Fibroblast of pulmonary artery (primary cell): ENCODE measurements around the gene ADTRP.

Source experiments
- DNase-seq: peaks from one replicate; pipeline ENCODE4 v3.0.0-alpha.2; 2010; ENCODE audit warnings: low read depth
- H3K4me3 ChIP-seq: replicated peaks from 2 replicates; pipeline ENCODE4 v1.5.1; 2011; ENCODE audit warnings: low read depth, mild to moderate bottlenecking, control low read depth, low read length, moderate library complexity
- TF ChIP-seq, protein P1 (sequence below): IDR thresholded peaks from 2 replicates; pipeline ENCODE4 v1.5.1; 2011; ENCODE audit warnings: mild to moderate bottlenecking, control low read depth, low read length, inconsistent platforms; ENCODE audit errors: missing control alignments

The ADTRP gene

DNA sequence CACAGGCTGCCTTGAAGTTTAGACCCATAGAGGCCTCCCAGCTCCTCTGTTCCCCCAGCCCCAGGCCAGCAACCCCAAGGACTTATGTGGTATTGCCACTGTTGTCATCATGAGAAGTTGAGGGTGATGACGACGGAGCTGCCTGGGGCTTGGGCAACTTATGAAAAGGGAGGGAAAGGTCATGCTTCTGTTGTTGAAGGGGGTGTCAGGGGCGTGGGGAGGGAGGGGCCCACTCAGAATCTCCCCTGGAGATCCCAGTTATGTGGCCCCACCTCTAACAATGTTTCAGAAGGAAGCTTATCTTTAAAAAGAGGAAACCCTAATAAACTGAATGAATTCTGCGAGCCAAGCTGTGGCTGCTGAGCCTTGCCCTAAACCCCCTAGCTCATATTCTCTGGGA is 4.2 kb downstream of the ADTRP start:
- TF ChIP-seq, protein P1, sequence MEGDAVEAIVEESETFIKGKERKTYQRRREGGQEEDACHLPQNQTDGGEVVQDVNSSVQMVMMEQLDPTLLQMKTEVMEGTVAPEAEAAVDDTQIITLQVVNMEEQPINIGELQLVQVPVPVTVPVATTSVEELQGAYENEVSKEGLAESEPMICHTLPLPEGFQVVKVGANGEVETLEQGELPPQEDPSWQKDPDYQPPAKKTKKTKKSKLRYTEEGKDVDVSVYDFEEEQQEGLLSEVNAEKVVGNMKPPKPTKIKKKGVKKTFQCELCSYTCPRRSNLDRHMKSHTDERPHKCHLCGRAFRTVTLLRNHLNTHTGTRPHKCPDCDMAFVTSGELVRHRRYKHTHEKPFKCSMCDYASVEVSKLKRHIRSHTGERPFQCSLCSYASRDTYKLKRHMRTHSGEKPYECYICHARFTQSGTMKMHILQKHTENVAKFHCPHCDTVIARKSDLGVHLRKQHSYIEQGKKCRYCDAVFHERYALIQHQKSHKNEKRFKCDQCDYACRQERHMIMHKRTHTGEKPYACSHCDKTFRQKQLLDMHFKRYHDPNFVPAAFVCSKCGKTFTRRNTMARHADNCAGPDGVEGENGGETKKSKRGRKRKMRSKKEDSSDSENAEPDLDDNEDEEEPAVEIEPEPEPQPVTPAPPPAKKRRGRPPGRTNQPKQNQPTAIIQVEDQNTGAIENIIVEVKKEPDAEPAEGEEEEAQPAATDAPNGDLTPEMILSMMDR = no peak
- H3K4me3 ChIP-seq = no peak overlapping the region
- no peak for DNase-seq

DNA sequence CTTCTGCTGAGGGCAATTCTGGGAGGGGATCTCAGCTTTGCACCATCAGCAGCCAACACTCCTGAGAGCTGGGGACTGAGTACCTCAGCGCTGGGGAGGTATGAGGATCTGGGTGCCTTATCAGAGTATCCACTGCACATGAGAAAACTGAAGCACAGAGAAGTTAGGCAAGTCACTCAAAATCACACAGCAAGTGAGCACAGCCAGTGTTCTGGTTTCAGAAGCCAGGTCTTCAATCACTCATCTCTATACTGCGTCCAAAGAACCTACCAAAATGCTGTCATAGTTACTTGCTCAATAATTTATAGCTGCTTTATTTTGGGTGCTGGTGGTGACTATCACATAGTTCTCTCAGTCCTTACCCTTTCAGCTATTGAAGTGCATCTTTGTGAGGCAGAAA is 5.0 kb downstream of the ADTRP start:
- TF ChIP-seq, protein P1 = no peak
- no peak overlapping the region for H3K4me3 ChIP-seq
- DNase-seq = no peak

DNA sequence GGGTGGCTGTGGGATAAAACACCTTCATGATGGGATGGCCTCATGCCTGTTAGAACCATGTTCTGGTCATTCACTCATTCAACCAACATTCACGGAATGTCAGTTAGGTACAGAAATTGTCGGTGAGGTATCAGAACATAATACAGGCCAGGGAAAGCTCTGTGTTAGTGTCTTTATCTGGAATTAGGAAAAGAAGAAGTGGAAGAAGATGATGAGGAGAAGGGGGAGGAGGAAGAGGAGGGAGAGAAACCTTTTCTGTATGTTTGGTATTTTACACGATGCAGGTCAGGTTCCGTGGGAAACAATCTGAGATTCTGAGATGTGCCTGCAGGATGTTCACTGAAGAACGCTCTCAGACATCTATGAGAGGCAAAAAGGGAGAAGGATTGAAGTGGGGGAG is 5.6 kb downstream of the ADTRP start:
- no peak for DNase-seq
- TF ChIP-seq, protein P1 = no peak
- H3K4me3 ChIP-seq = no peak overlapping the region

DNA sequence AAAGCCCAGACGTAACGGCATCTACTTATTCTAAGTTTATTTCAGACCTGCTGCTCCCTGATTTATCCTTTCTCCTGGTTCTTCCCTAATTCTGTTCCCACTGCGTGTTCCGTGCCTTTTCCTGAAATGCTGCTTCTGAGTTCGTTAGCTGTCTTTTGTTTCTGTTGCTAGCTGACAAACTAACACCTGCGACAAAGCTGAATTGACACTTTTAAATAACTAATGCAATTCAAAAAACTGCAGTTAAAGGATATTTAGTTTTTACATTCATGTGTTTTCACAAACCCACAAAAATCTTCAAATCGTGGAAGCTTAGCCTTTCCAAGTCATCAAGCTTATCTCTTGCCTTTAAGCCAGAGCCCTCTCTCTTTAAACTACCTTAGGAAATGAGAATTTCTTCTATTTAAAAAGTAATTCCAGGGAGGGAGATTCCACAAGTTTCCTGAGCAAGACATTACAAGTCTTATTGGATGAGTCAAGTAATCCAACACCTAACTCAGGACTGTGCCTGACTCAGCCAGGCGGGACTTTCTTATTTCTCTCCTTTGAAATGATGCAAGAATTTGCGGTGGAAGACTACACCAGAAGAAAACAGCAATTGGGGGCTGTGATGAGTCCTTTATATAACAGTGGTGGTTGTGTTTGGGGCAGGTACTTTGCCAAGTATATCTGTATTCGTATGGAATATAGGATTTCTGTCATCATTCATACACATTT is 6.3 kb downstream of the ADTRP start:
- TF ChIP-seq, protein P1 = no peak
- peak; percentile 89 for DNase-seq
- no peak overlapping the region for H3K4me3 ChIP-seq

DNA sequence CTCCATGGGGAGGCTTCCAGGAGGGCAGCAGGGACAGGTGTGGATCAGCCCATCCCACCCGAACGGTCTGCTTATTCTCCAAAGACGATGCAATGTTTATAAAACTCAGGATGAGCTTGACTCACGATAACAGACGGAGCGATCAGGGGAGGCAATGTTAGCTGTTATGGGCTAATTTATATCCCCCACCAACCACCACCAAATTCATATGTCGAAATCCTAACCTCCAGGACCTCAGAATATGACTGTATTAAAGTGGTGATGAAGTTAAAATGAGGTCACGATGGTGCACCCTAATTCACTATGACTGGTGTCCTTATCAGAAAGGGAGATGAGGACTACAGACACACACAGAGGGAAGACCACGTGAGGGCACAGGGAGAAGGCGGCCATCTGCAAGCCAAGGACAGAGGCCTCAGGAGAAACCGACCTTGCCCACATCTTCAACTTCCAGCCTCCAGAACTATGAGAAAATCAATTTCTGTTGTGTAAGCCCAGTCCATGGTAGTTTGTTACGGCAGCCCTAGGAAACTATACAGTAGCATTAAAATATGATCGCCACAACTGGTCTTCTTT is 7.0 kb downstream of the ADTRP start:
- TF ChIP-seq, protein P1 = no peak
- no peak for DNase-seq
- no peak overlapping the region for H3K4me3 ChIP-seq

DNA sequence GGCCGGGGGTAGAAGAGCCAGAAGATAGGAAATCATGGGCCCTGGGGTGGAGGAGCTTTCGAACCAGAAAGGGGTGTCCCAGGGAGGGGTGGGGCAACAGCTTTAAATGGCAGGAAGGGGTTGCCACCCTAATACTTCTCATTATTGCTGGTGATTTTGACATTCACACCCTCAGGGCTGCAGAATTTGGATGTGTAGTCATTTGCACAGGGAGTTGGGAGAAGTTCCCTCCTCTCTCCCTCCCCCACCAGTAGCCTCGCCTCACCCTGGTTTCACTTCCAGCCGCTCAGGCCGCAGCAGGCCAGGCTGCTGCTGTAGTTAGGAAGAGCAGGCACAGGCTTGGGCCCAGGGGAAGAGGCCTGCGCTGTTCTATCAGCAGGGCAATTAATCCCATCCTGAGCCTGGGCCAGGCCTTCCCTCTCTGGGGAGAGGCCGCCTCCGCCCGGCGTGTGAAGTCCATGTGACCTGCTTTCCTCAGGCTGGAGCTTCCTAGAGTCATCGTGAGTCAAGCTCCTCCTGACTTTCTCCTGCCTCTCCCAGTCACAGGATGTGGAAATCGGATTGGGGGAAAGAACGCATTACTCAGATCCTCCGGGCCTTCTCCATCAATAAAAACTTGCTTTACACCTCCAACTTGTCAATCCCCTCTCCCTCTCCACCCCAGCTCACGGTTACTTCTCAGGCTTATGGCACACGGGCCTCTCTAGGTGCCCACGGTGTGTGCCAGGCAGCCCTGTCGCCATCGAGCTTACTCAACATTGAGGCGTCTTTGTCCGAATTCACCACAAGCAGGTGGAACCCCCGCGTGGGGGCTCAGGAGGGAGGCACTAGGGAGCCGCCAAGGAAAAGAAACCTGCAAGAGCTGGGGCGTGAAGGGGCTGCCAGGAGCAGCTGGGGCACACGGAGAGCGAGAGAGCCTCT is 7.8 kb downstream of the ADTRP start:
- peak; percentile 98 for DNase-seq
- TF ChIP-seq, protein P1 = no peak
- no peak overlapping the region for H3K4me3 ChIP-seq
